Esophagus (tissue), 2 donors: Measurements from ENCODE around the gene IFRD1. TPM values are rescaled to one million over a fixed set of nuclear protein-coding genes. Genes with fewer than 3 reads are reported as not detected.

Experiments used
- H3K27ac ChIP-seq, 2 donors: one replicate each; pipeline ENCODE4 v1.5.1; 2013; ENCODE audit warnings: low read depth in 2 of 2, mild to moderate bottlenecking in 2 of 2, inconsistent platforms in 1 of 2, low read length in 1 of 2, moderate library complexity in 1 of 2
- H3K27me3 ChIP-seq, 2 donors: one replicate each; pipeline ENCODE4 v1.6.1; 2013; ENCODE audit warnings: low read length in 2 of 2, control low read depth in 1 of 2, mild to moderate bottlenecking in 1 of 2; ENCODE audit not compliant: insufficient read depth in 2 of 2, control insufficient read depth in 1 of 2
- H3K36me3 ChIP-seq, 2 donors: one replicate each; pipeline ENCODE4 v1.6.1; 2013; ENCODE audit warnings: low read length in 1 of 2; ENCODE audit not compliant: control insufficient read depth in 2 of 2, insufficient read depth in 2 of 2
- H3K4me1 ChIP-seq, 2 donors: one replicate each; pipeline ENCODE4 v1.6.1; 2013; ENCODE audit warnings: low read length in 1 of 2; ENCODE audit not compliant: control insufficient read depth in 2 of 2, insufficient read depth in 2 of 2
- H3K4me3 ChIP-seq, 2 donors: one replicate each; pipeline ENCODE4 v1.5.1; 2013; ENCODE audit warnings: low read length in 2 of 2, mild to moderate bottlenecking in 2 of 2, low read depth in 1 of 2, moderate library complexity in 1 of 2
- H3K9me3 ChIP-seq, 2 donors: one replicate each; pipeline ENCODE4 v1.6.1; 2013; ENCODE audit warnings: mild to moderate bottlenecking in 2 of 2, low read depth in 1 of 2, low read length in 1 of 2, moderate library complexity in 1 of 2; ENCODE audit not compliant: control insufficient read depth in 2 of 2, insufficient read depth in 1 of 2
- WGBS, 2 donors: extraction: QIAGEN DNeasy Blood & Tissue Kit; methylation state at CpG; one replicate each; pipeline ENCODE4 v1.1.7; 2013; 5-methylcytosine and 5-hydroxymethylcytosine counted together
- polyA plus RNA-seq, 2 donors: library from polyadenylated mRNA; stranded (reverse); fragments of 200-250 nt; gene quantifications; one replicate each; pipeline ENCODE4 v1.2.3, GENCODE V29; 2013
- donor health status: healthy with polysubstance abuse.
- donor health status: Bipolar disorder and iron deficiency.

The IFRD1 gene
- polyA plus RNA-seq, 2 donors = 25.1 to 33.3 TPM

DNA sequence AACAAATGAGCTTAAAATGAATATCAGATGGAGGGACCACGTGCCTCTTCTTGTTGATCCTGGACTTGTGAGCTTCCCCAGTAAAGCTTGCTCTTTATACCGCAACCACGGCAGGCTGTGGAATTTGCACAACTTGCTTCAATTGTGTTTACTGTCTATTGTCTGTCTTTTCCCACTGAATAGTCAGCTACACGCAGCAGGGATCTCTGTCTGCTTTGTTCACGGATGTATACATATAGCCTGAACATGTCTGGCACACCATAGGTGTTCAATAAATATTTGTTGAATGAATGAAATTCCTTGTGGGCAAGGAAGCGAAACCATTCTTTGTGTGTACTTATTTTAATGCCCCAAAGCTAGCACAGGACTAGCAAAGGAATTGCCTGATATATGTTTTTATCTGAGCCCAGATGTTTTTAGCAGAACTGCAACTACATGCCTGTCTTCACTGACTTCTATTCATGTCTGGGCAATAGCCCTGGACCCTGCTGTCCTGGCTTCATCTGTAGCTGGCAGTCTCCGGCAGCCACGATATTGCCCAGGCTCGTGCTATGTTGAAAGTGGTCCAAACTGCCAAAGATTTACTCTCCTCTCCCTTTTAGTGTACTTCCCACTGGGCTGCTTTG, 29.9 kb upstream of the IFRD1 start:
- WGBS, 2 donors = 40 to 54% methylated on average over 9 of the region's 9 CpGs
- Histone ChIP-seq H3K9me3 (no peaks in the 10 kb centered on the region), H3K4me3 (no peak overlapping the region), H3K27ac (no peak overlapping the region), H3K36me3 (no peaks in the 10 kb centered on the region), H3K27me3 (no peaks in the 10 kb centered on the region), H3K4me1 (peaks cover 3 to 4% of the 10 kb centered on the region in 2 donors)

DNA sequence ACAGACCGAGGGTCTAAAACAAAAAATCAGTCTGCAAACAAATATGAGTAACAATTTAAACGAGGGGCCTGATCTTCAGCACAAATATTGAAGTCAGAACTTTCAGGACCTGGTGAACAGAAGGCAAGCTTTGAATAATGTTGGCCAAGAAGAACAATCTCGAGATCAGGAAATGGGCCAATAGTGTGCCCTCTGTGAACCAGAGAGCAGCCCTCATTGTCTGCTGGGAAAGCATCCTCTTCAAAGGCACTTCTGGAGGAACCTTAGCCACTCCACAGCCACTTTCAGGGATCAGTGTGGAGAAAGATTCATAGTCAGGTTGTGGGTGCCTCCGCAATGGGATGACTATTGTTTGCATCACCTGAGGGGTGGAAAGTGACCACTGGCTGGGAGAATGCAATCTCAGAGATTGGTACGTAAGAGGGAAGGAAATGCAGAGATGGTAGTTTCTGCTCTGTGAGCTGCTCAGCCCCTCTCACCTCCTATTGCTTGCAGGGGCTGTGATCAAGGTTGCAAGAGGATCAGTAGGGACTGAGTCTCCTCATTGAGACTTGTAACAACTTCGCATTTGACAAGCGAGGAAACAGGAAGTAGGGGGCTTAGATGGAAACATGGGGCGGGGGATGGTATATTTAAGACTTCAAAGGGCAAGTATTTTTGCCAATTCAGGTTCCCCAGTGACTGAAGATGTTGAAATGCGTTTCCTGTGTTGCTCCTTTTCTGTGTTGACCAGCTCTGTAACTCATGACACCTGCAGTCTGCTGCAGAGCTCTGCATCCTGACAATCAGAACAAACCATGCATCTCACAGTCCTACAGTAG, 28.4 kb upstream of the IFRD1 start:
- H3K27me3 ChIP-seq = no peaks in the 10 kb centered on the region
- no peak overlapping the region for H3K4me3 ChIP-seq
- H3K27ac ChIP-seq = no peak overlapping the region
- no peaks in the 10 kb centered on the region for H3K9me3 ChIP-seq
- no peaks in the 10 kb centered on the region for H3K36me3 ChIP-seq
- peaks cover 3 to 4% of the 10 kb centered on the region in 2 donors for H3K4me1 ChIP-seq
- WGBS, 2 donors = 71 to 77% methylated on average over 9 of the region's 9 CpGs

DNA sequence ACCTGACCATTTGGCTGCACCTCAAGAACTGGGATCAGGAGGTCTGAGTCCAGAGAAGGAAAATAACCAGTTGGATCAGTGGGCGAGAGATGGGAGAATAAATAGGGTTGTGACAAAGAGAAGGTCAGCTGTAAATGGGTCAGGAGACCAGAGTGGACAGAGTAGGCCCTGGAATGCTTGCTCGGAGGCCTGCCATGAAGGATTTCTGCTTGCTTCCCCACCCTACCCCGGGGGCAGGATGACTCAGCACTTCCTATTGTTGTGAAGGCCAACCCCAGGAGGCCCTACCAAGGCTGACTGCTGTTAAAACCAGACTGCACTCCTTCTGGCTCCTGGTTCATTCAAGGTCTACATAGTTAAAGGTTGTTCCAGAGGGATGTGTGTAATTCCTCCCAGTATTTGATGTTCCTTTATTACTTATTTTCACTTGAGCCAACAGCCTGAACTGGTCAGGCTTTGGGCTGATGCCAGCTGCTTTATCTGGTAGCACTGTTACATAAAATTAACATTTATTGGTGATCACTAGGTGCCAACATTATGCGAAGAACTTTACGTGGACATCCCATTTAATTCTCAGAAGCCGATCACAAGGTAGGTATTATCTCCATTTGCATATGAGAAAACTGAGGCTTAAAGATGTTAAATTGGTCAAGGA, 27.3 kb upstream of the IFRD1 start:
- no peak overlapping the region for H3K27ac ChIP-seq

DNA sequence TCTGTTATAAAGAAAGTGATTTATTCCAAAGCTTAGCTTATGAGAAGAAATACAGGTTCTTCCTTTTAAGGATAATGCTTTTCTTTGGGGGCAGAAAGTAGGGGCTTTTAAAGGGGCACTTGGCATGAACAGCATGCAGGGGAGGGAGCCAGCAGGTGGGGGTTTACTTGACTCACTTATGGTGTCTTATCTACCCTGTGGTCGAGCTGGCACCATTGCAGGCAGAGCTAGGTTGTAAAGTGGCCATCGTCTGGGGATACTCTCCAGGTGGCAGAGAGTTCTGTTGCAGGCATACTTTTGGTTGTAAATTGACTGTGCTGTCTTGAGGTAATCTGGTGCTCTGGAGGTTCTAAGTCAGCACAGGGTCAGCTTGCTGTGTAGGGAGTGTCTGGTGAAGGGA, 26.3 kb upstream of the IFRD1 start:
- H3K9me3 ChIP-seq = no peaks in the 10 kb centered on the region
- H3K4me1 ChIP-seq = peaks cover 3 to 4% of the 10 kb centered on the region in 2 donors
- H3K36me3 ChIP-seq = no peaks in the 10 kb centered on the region
- no peaks in the 10 kb centered on the region for H3K27me3 ChIP-seq
- H3K27ac ChIP-seq = no peak overlapping the region
- H3K4me3 ChIP-seq = no peak overlapping the region
- WGBS, 2 donors = 79 to 88% methylated on average over 2 of the region's 2 CpGs

More for the DNA sequence above, 27.3 kb upstream of the IFRD1 start:
- 47 to 49% methylated on average over 6 of the region's 6 CpGs for WGBS, 2 donors
- Histone ChIP-seq H3K36me3 (no peaks in the 10 kb centered on the region), H3K4me3 (no peak overlapping the region), H3K4me1 (peaks cover 3 to 4% of the 10 kb centered on the region in 2 donors), H3K27me3 (no peaks in the 10 kb centered on the region), H3K9me3 (no peaks in the 10 kb centered on the region)

DNA sequence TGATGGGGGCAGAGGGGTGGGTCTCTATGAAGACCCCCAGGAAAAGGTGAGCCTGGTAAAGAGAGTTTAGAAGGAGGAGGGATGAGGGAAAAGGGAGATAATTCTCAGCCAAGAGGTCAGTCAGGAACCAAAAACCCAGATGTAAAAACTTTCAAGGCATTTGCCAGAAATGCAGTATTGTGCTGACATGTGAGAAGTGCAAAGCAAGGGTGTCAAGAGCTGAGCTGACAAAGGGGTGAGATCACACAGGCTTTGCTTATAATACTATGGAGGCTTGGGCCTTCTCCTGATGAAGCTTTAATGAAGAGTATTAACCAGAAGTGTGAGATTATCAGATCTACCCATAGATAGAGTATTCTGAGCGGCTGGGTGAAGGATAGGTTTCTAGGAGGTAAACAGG, 22.3 kb upstream of the IFRD1 start:
- H3K4me3 ChIP-seq = no peak overlapping the region
- no peaks in the 10 kb centered on the region for H3K36me3 ChIP-seq
- H3K9me3 ChIP-seq = no peaks in the 10 kb centered on the region
- H3K4me1 ChIP-seq = peaks cover under 1 to 3% of the 10 kb centered on the region in 2 donors
- H3K27ac ChIP-seq = no peak overlapping the region
- 98 to 100% methylated on average over 1 of the region's 1 CpG for WGBS, 2 donors
- H3K27me3 ChIP-seq = no peaks in the 10 kb centered on the region

DNA sequence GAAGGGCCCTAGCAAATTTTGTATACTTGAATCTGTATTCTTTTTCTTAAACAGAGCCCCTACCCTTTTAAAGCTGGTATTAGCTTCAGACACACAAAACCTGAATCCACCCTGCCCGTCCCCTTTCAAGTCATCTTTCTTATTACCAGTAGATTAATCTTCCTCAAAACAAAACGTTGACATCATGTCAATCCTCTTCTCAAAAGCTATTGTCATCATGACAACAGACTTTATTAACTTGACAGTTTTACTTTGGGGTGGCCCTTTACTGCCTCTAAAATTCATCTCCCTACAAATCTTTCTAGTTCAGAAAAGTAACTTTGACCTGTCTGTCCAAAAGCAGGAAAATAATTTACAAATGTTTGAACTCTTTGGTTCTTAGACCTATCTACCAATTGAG, 21.5 kb upstream of the IFRD1 start:
- 77 to 78% methylated on average over 2 of the region's 2 CpGs for WGBS, 2 donors
- Histone ChIP-seq H3K4me1 (peaks cover 0 to 3% of the 10 kb centered on the region in 2 donors), H3K9me3 (no peaks in the 10 kb centered on the region), H3K36me3 (no peaks in the 10 kb centered on the region), H3K27ac (no peak overlapping the region), H3K4me3 (no peak overlapping the region), H3K27me3 (no peaks in the 10 kb centered on the region)

DNA sequence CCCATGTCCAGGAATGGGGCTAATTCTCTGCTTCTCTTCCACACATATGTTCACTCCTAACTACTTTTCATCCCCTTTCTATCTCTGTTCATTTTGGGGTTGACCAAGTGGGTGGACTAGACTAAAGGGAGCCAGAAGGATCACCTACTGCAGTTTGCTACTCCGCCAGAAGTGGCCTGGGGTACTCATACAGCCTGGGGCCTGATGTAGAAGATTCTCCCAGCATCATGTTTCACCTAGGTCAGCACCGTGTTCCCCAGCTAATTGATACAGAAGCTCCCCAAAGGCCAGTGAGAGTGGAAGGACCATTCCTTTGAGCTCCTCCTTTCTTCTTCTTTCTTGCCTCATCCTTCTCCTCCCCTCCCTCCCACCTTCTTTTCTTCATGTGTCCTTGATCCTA, 19.6 kb upstream of the IFRD1 start:
- Histone ChIP-seq H3K4me1 (no peaks in the 10 kb centered on the region), H3K27ac (no peak overlapping the region), H3K27me3 (no peaks in the 10 kb centered on the region), H3K9me3 (no peaks in the 10 kb centered on the region), H3K36me3 (no peaks in the 10 kb centered on the region), H3K4me3 (no peak overlapping the region)
- WGBS, 2 donors = 88 to 90% methylated on average over 2 of the region's 2 CpGs

DNA sequence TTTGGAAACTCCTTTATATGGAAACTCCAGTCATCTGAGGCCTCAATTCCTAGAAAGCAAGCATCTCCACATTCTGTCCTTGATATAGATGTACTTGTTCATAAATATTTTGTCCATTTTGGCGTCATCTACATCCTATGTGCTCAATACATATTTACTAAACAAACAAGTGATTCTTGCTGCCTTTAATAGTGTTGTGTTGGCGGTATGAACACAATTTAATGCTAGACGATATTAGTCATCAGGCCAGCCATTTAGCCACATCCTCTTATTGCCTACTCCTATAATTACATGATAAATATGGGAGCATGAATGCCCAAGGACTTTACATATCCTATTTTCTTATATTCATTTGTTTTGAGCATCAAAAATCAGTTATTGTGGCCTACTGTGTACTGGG, 18.5 kb upstream of the IFRD1 start:
- H3K9me3 ChIP-seq = no peaks in the 10 kb centered on the region
- no peak overlapping the region for H3K4me3 ChIP-seq
- 91 to 92% methylated on average over 3 of the region's 3 CpGs for WGBS, 2 donors
- H3K27ac ChIP-seq = no peak overlapping the region
- no peaks in the 10 kb centered on the region for H3K36me3 ChIP-seq
- H3K27me3 ChIP-seq = no peaks in the 10 kb centered on the region
- H3K4me1 ChIP-seq = no peaks in the 10 kb centered on the region

DNA sequence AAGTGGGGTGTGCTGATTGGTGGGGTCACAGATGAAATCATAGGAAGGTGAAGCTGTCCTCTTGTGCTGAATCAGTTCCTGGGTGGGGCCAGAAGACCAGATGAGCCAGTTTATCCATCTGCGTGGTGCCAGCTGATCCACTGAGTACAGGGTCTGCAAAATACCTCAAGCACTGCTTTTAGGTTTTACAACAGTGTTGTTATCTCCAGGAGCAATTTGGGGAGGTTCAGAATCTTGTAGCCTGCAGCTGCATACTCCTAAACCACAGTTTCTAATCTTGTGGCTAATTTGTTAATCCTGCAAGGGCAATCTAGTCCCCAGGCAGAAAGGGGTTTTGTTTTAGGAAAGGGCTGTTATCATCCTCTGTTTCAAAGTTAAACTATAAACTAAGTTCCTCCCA, 17.0 kb upstream of the IFRD1 start:
- H3K36me3 ChIP-seq = no peaks in the 10 kb centered on the region
- H3K4me1 ChIP-seq = no peaks in the 10 kb centered on the region
- no peak overlapping the region for H3K27ac ChIP-seq
- H3K4me3 ChIP-seq = no peak overlapping the region
- no peaks in the 10 kb centered on the region for H3K27me3 ChIP-seq
- 49 to 61% methylated on average over 1 of the region's 1 CpG for WGBS, 2 donors
- H3K9me3 ChIP-seq = no peaks in the 10 kb centered on the region
